ENCODE measurements around the gene SNRPA.

DNA sequence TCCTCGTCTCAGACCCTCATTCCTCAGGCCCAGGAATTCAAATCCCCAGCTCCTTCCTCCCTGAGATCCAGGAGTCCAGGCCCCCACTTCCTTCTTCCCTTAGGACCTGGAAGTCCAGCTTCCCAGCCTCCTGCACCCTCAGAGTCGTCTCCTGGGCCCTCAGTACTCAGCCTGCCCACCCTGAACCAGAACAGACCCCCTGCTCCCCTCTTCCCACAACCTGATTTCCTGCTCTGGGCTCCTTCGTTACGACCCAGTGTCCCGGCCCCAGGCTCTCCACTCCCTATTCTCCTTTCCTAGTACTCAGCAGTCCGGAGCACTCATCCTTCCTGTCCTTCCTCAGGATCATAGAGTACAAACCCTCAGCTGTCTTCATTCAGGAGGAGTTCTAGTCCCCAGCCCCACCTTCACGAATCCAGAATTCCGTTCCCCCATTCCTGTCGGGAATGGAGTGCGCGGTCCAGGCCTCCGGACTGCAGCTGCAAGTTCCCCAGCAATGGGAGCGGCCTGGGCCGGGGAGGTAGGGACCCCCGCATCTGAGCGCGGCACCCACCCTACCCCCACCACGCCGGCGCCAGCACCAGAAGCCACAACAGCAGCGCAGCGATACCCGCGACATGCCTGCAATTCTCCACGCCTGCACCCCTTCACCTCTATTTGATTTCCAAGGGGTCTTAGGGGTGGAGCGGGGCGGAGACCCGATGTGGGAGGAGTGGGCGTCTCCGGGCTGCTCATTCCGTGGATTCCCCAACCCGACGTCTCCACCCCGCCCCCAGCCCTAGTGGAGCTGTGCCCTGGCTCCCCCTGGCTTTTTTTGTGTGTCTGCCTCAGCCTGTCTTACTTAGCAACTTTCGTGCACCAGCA, 60.7 kb downstream of the SNRPA start:
- TF ChIP-seq, protein P1, sequence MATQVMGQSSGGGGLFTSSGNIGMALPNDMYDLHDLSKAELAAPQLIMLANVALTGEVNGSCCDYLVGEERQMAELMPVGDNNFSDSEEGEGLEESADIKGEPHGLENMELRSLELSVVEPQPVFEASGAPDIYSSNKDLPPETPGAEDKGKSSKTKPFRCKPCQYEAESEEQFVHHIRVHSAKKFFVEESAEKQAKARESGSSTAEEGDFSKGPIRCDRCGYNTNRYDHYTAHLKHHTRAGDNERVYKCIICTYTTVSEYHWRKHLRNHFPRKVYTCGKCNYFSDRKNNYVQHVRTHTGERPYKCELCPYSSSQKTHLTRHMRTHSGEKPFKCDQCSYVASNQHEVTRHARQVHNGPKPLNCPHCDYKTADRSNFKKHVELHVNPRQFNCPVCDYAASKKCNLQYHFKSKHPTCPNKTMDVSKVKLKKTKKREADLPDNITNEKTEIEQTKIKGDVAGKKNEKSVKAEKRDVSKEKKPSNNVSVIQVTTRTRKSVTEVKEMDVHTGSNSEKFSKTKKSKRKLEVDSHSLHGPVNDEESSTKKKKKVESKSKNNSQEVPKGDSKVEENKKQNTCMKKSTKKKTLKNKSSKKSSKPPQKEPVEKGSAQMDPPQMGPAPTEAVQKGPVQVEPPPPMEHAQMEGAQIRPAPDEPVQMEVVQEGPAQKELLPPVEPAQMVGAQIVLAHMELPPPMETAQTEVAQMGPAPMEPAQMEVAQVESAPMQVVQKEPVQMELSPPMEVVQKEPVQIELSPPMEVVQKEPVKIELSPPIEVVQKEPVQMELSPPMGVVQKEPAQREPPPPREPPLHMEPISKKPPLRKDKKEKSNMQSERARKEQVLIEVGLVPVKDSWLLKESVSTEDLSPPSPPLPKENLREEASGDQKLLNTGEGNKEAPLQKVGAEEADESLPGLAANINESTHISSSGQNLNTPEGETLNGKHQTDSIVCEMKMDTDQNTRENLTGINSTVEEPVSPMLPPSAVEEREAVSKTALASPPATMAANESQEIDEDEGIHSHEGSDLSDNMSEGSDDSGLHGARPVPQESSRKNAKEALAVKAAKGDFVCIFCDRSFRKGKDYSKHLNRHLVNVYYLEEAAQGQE (IDR thresholded peaks at IDR 0.05; ENCODE audit: insufficient read depth in 1 of 2, low read depth in 2 of 2, low read length in 2 of 2), result no peak
- TF ChIP-seq TAF1 (IDR thresholded peaks at IDR 0.05; ENCODE audit: borderline replicate concordance, insufficient read depth, low read length) (no peak), SIN3A (IDR thresholded peaks at IDR 0.05; ENCODE audit: borderline replicate concordance, insufficient read depth, low read length) (no peak)

Measured in PFSK-1 (cell line).